Mesenchymal stem cell (in vitro differentiated cells and primary cell): ENCODE data around the gene RPSA.
A peak's percentile ranks its signal among the peaks of the same experiment; 100 is the strongest.

ENCODE experiments used
- DNase-seq: peaks from one replicate; pipeline ENCODE4 v3.0.0-alpha.2; 2013
- H2AFZ ChIP-seq: one replicate; pipeline ENCODE4 v1.6.1; 2013; ENCODE audit warnings: low read depth, mild to moderate bottlenecking, control low read depth, inconsistent platforms, low read length, moderate library complexity
- H2AK5ac ChIP-seq: 2 replicates; pipeline ENCODE4 v1.6.1; 2013; ENCODE audit warnings: low read length, moderate library complexity, mild to moderate bottlenecking, inconsistent platforms; ENCODE audit not compliant: severe bottlenecking
- H2BK120ac ChIP-seq: one replicate; pipeline ENCODE4 v1.6.1; 2013; ENCODE audit warnings: low read depth, mild to moderate bottlenecking, inconsistent platforms, low read length, moderate library complexity
- H2BK12ac ChIP-seq, 2 experiments: one replicate each; pipeline ENCODE4 v1.6.1; 2013; ENCODE audit warnings: inconsistent platforms in 2 of 2, low read length in 2 of 2, mild to moderate bottlenecking in 2 of 2, moderate library complexity in 2 of 2, control low read depth in 1 of 2
- H2BK15ac ChIP-seq: one replicate; pipeline ENCODE4 v1.6.1; 2013; ENCODE audit warnings: mild to moderate bottlenecking, low read depth, inconsistent platforms; ENCODE audit not compliant: poor library complexity, severe bottlenecking
- H2BK5ac ChIP-seq: 2 replicates; pipeline ENCODE4 v1.6.1; 2013; ENCODE audit warnings: low read depth, mild to moderate bottlenecking, low read length, control low read depth, inconsistent platforms; ENCODE audit not compliant: poor library complexity, severe bottlenecking
- H3K14ac ChIP-seq, 2 experiments: one replicate each; pipeline ENCODE4 v1.6.1; 2013; ENCODE audit warnings: inconsistent platforms in 2 of 2, low read length in 2 of 2, control low read depth in 1 of 2, mild to moderate bottlenecking in 1 of 2, moderate library complexity in 1 of 2
- H3K18ac ChIP-seq, 2 experiments: one replicate each; pipeline ENCODE4 v1.6.1; 2013; ENCODE audit warnings: inconsistent platforms in 2 of 2, low read length in 2 of 2, control low read depth in 1 of 2, low read depth in 1 of 2, mild to moderate bottlenecking in 1 of 2
- H3K23ac ChIP-seq, 2 experiments: one replicate each; pipeline ENCODE4 v1.6.1; 2013; ENCODE audit warnings: inconsistent platforms in 2 of 2, low read length in 2 of 2, mild to moderate bottlenecking in 2 of 2, moderate library complexity in 2 of 2, control low read depth in 1 of 2
- H3K27ac ChIP-seq: 2 replicates; pipeline ENCODE4 v1.5.1; 2013; ENCODE audit warnings: mild to moderate bottlenecking, moderate library complexity, low read length, control low read depth, inconsistent platforms; ENCODE audit not compliant: poor library complexity, severe bottlenecking
- H3K27me3 ChIP-seq, 2 experiments: 2 replicates each; pipeline versions ENCODE4 v1.6.1 to v1.7.0; 2013; ENCODE audit warnings: low read length in 2 of 2, mild to moderate bottlenecking in 2 of 2, moderate library complexity in 2 of 2, control low read depth in 1 of 2, inconsistent platforms in 1 of 2; ENCODE audit not compliant: control insufficient read depth in 1 of 2, insufficient read depth in 1 of 2
- H3K36me3 ChIP-seq, 2 experiments: 2 replicates each; pipeline versions ENCODE4 v1.6.1 to v1.7.0; 2013; ENCODE audit warnings: low read length in 2 of 2, control low read depth in 1 of 2, inconsistent platforms in 1 of 2, low read depth in 1 of 2, mild to moderate bottlenecking in 1 of 2; ENCODE audit not compliant: insufficient read depth in 2 of 2, control insufficient read depth in 1 of 2
- H3K4ac ChIP-seq, 2 experiments: one replicate each; pipeline ENCODE4 v1.6.1; 2013; ENCODE audit warnings: inconsistent platforms in 2 of 2, low read length in 2 of 2, mild to moderate bottlenecking in 2 of 2, moderate library complexity in 2 of 2, control low read depth in 1 of 2, low read depth in 1 of 2
- H3K4me1 ChIP-seq: 2 replicates; pipeline ENCODE4 v1.6.1; 2013; ENCODE audit warnings: low read depth, low read length, control low read depth; ENCODE audit not compliant: control insufficient read depth, insufficient read depth
- H3K4me2 ChIP-seq: 2 replicates; pipeline ENCODE4 v1.6.1; 2013; ENCODE audit warnings: low read length, mild to moderate bottlenecking, inconsistent platforms; ENCODE audit not compliant: poor library complexity, severe bottlenecking
- H3K4me3 ChIP-seq, 2 experiments: 2 replicates each; pipeline versions ENCODE4 v1.5.1 to v1.7.0; 2013; ENCODE audit warnings: low read length in 2 of 2, mild to moderate bottlenecking in 2 of 2, control low read depth in 1 of 2, low read depth in 1 of 2; ENCODE audit not compliant: insufficient read depth in 1 of 2
- H3K79me1 ChIP-seq: replicated peaks from 2 replicates; pipeline ENCODE4 v1.6.1; 2013; ENCODE audit warnings: mild to moderate bottlenecking, control low read depth, low read length, inconsistent platforms; ENCODE audit not compliant: poor library complexity, severe bottlenecking
- H3K9ac ChIP-seq: 2 replicates; pipeline ENCODE4 v1.7.0; 2013; ENCODE audit warnings: mild to moderate bottlenecking, low read length, moderate library complexity
- H3K9me3 ChIP-seq: 2 replicates; pipeline ENCODE4 v1.7.0; 2013; ENCODE audit warnings: mild to moderate bottlenecking, low read length; ENCODE audit not compliant: control insufficient read depth
- H4K8ac ChIP-seq: one replicate; pipeline ENCODE4 v1.6.1; 2013; ENCODE audit warnings: inconsistent platforms, mild to moderate bottlenecking, low read length, moderate library complexity
- H4K91ac ChIP-seq: one replicate; pipeline ENCODE4 v1.6.1; 2013; ENCODE audit warnings: mild to moderate bottlenecking, low read length, inconsistent platforms
- WGBS: methylation state at CpG from one replicate; pipeline ENCODE4 v1.1.7; 2013; ENCODE audit warnings: mixed read lengths; 5-methylcytosine and 5-hydroxymethylcytosine counted together

RPSA gene

DNA sequence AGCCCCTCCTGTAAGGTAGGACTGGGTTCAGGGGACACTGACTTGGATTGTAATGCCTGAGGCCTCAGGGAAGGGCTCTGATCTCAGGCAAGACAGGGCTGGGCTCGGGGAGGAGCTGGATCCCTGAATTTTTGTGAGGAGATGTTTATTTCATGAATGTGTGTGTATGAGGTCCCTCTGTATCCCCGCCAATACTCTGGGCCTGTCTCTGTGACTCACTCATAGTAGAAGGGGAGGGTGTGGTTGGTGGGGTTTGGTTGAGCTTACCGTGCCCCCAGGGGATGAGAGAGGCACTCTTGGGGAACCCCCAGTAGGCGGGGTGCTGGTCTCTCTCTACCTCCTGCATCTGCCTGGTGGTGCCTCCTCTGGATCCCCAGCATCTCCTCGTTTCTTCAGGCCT, 28.1 kb downstream of the RPSA start:
- Histone ChIP-seq H2BK120ac (no peak overlapping the region), H3K4ac (peak overlapping the region in 1 of 2 experiments; percentile 14)

DNA sequence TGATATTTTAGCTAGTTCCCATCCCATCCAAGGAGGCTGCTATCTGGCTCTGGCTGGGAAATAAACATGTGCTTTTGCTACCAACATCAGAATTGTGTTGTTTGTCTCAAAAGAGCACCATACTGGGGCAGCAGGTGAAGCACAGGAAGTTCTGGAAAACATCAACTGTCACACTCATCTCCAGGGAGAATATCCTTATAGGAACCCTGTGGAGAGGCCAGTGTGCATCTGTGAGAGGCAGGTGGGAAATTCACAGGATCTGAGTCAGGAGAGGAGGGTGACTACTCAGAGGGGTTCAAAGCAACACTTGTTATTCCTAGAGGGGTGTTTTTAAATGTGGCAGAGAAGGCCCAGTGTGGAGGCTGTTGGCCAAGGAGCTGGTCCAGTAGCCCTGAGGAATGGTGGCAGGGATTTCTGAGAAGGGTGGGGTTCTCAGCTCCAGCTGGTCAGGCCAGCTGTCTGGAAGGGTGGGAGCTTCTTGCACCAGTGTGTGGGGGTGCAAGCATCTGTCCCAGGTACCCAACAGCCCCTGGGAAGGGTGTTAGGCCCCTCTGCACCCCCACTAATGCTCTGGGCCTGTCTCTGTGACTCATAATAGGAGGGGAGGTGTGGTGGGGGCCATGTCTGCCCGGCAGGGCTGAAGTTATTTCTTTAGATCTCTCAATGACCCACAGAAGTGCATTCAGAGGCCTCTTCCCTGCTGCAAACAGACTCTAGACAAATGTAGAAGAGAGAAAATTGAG, 28.7 kb downstream of the RPSA start:
- no peak overlapping the region for H3K4me3 ChIP-seq
- no peak overlapping the region for H2BK5ac ChIP-seq
- no peak overlapping the region for H2BK12ac ChIP-seq
- H2BK15ac ChIP-seq: no peak overlapping the region
- H3K4ac ChIP-seq: no peak overlapping the region
- H3K14ac ChIP-seq: no peak overlapping the region
- H2AK5ac ChIP-seq: no peak overlapping the region
- no CpG with 5 or more reads among the region's 1 CpG for WGBS
- peaks cover 1% of the 10 kb centered on the region for H3K79me1 ChIP-seq
- H3K4me1 ChIP-seq: peaks cover 21% of the 10 kb centered on the region
- H3K9ac ChIP-seq: no peak overlapping the region
- H3K9me3 ChIP-seq: no peaks in the 10 kb centered on the region
- H2BK120ac ChIP-seq: no peak overlapping the region
- no peak overlapping the region for H2AFZ ChIP-seq
- no peaks in the 10 kb centered on the region for H3K27me3 ChIP-seq
- H3K4me2 ChIP-seq: no peak overlapping the region
- DNase-seq: no peak
- no peak overlapping the region for H3K18ac ChIP-seq
- H4K8ac ChIP-seq: no peak overlapping the region
- H4K91ac ChIP-seq: no peak overlapping the region
- peak overlapping the region; percentile 41 for H3K27ac ChIP-seq
- no peaks in the 10 kb centered on the region for H3K36me3 ChIP-seq
- no peak overlapping the region for H3K23ac ChIP-seq

More for the DNA sequence above, 28.1 kb downstream of the RPSA start:
- Histone ChIP-seq H3K14ac (no peak overlapping the region), H4K91ac (peak overlapping the region; percentile 78), H3K18ac (peak overlapping the region in 1 of 2 experiments; percentile 38), H3K4me1 (peaks cover 22% of the 10 kb centered on the region), H3K36me3 (no peaks in the 10 kb centered on the region), H3K9ac (peak overlapping the region; percentile 44), H3K27me3 (no peaks in the 10 kb centered on the region), H2BK12ac (no peak overlapping the region), H3K23ac (no peak overlapping the region), H2AFZ (no peak overlapping the region), H2BK15ac (no peak overlapping the region), H2AK5ac (peak overlapping the region; percentile 96), H3K4me3 (peak overlapping the region in 1 of 2 experiments; percentile 63), H2BK5ac (peak overlapping the region; percentile 54), H4K8ac (no peak overlapping the region), H3K9me3 (no peaks in the 10 kb centered on the region), H3K79me1 (peaks cover 1% of the 10 kb centered on the region), H3K27ac (peak overlapping the region; percentile 65), H3K4me2 (no peak overlapping the region)
- 44% methylated on average over 3 of the region's 5 CpGs for WGBS
- no peak for DNase-seq

DNA sequence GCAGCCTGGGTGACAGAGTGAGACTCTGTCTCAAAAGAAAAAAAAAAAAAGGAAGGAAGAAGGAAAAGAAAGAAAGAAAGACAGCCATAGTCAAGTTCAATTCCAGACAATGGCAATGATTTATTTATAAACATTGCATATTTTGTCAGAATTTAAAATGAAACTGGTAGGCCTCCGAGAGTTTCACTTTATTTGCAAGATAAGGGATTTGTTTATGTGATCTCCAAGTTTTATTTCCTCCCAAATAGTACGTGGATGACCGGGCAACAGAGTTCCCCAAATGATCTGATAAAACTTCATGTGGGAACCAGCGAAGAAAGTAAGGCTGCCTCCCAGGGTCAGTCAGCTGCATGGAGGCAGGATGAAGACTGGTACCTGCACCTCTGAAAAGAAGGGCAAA, 32.4 kb downstream of the RPSA start:
- H3K14ac ChIP-seq: no peak overlapping the region
- WGBS: 66% methylated on average over 3 of the region's 4 CpGs
- H2BK12ac ChIP-seq: no peak overlapping the region
- no peak overlapping the region for H2BK5ac ChIP-seq
- no peaks in the 10 kb centered on the region for H3K36me3 ChIP-seq
- no peaks in the 10 kb centered on the region for H3K9me3 ChIP-seq
- peaks cover 16% of the 10 kb centered on the region for H3K4me1 ChIP-seq
- peak overlapping the region in 1 of 2 experiments; percentile 91 for H3K23ac ChIP-seq
- no peak overlapping the region for H2BK120ac ChIP-seq
- H3K27ac ChIP-seq: no peak overlapping the region
- H3K18ac ChIP-seq: no peak overlapping the region
- H3K4me3 ChIP-seq: no peak overlapping the region
- no peak overlapping the region for H3K9ac ChIP-seq
- peaks cover 1% of the 10 kb centered on the region for H3K79me1 ChIP-seq
- no peaks in the 10 kb centered on the region for H3K27me3 ChIP-seq
- no peak overlapping the region for H2BK15ac ChIP-seq
- H3K4ac ChIP-seq: no peak overlapping the region
- no peak for DNase-seq
- no peak overlapping the region for H4K8ac ChIP-seq
- no peak overlapping the region for H4K91ac ChIP-seq
- no peak overlapping the region for H2AFZ ChIP-seq
- no peak overlapping the region for H3K4me2 ChIP-seq
- H2AK5ac ChIP-seq: no peak overlapping the region

DNA sequence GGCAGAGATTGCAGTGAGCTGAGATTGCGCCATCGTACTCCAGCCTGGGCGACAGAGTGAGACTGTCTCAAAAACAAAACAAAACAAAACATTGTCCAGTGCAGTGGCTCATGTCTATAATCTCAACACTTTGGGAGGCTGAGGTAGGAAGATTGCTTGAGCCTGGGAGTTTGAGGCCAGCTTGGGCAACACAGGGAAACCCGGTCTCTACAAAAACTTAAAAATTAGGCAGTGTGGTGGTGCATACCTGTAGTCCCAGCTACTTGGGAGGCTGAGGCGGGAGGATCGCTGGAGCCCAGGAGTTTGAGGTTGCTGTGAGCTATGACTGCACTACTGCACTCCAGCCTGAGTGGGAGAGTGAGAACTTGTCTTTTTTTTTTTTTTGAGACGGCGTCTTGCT, 33.8 kb downstream of the RPSA start:
- Histone ChIP-seq H3K14ac (no peak overlapping the region), H3K18ac (no peak overlapping the region), H3K4me3 (no peak overlapping the region), H2AFZ (no peak overlapping the region), H2BK5ac (no peak overlapping the region), H2BK12ac (no peak overlapping the region), H3K9me3 (no peaks in the 10 kb centered on the region), H3K4me2 (no peak overlapping the region), H3K36me3 (no peaks in the 10 kb centered on the region), H3K4me1 (peaks cover 4% of the 10 kb centered on the region), H3K27ac (no peak overlapping the region), H4K8ac (no peak overlapping the region), H3K4ac (no peak overlapping the region), H3K27me3 (no peaks in the 10 kb centered on the region), H2AK5ac (no peak overlapping the region), H2BK15ac (no peak overlapping the region), H3K9ac (no peak overlapping the region), H4K91ac (no peak overlapping the region), H2BK120ac (no peak overlapping the region), H3K23ac (no peak overlapping the region), H3K79me1 (no peaks in the 10 kb centered on the region)
- no peak for DNase-seq
- 92% methylated on average over 5 of the region's 8 CpGs for WGBS
